Adrenal gland (tissue), 12 donors: ENCODE data around the gene C1R. TPM values are rescaled to one million over a fixed set of nuclear protein-coding genes. Genes with fewer than 3 reads are reported as not detected.

Experiments used
- DNase-seq, 7 donors: peaks; one replicate each; pipeline ENCODE4 v3.0.0-alpha.2; 2019 to 2020
- H3K27ac ChIP-seq, 5 donors: fragments of 200-600 bp; sonication (generic) in 4 of 5; 1 replicate in 3 of 5; 2 replicates in 2 of 5; pipeline versions ENCODE4 v1.5.1 to v1.8.0; 2016 to 2020; ENCODE audit warnings: mild to moderate bottlenecking in 1 of 5
- H3K27me3 ChIP-seq: fragments of 200-600 bp; 2 replicates; pipeline ENCODE4 v1.8.0; 2021
- H3K36me3 ChIP-seq, 2 donors: fragments of 200-600 bp; replicated peaks in 1 of 2; 1 replicate in 1 of 2; 2 replicates in 1 of 2; pipeline versions ENCODE4 v1.5.1 to v1.8.0; 2018 to 2022
- H3K4me1 ChIP-seq, 2 donors: fragments of 200-600 bp; replicated peaks in 1 of 2; 1 replicate in 1 of 2; 2 replicates in 1 of 2; pipeline versions ENCODE4 v1.5.1 to v1.8.0; 2018 to 2021
- H3K4me3 ChIP-seq, 4 donors: fragments of 200-600 bp; sonication (generic) in 3 of 4; one replicate each; pipeline ENCODE4 v1.5.1; 2016 to 2018
- H3K9me3 ChIP-seq, 3 donors: fragments of 200-600 bp; sonication (generic) in 1 of 3; replicated peaks in 1 of 3; 1 replicate in 2 of 3; 2 replicates in 1 of 3; pipeline versions ENCODE4 v1.5.1 to v1.8.0; 2016 to 2021
- POLR2A ChIP-seq, 2 donors: fragments of 450-650 bp; IDR thresholded peaks; one replicate each; pipeline ENCODE4 v1.6.1; 2017; ENCODE audit warnings: antibody characterized with exemption in 2 of 2, mild to moderate bottlenecking in 2 of 2, moderate library complexity in 1 of 2
- WGBS, 4 donors: extraction: QIAGEN DNeasy Blood & Tissue Kit in 2 of 4; methylation state at CpG; one replicate each; pipeline versions ENCODE4 v1.1.5 to v1.1.7; 2013 to 2017; 5-methylcytosine and 5-hydroxymethylcytosine counted together
- intact Hi-C, 2 donors: fragments of 100-400 bp; cut with DNase I; formaldehyde crosslinking; loops; one replicate each; pipeline versions ENCODE4 v1.14.1 to v1.15.0; 2022 to 2023
- polyA plus RNA-seq, 3 donors: library from polyadenylated mRNA; stranded (reverse); fragments of 200-250 nt in 2 of 3; fragments of 350-450 nt in 1 of 3; fragmentation: Illumina TruSeq in 1 of 3; extraction: RNeasy Lipid Tissue Mini Kit (QIAGEN cat#74804) in 1 of 3; gene quantifications; one replicate each; pipeline ENCODE4 v1.2.3, GENCODE V29; 2013 to 2014
- total RNA-seq, 9 donors: library from RNA; depleted of rRNA in 4 of 9; stranded (reverse); fragments of >200 nt in 4 of 9; fragments of 120-200 nt in 1 of 9; fragmentation: NEBNext Ultra II Directional in 1 of 9; extraction: Animal tissue kit (Norgen Biotek cat#: 25700) in 1 of 9; gene quantifications; one replicate each; pipeline versions ENCODE4 v1.1.0 to v1.2.4, GENCODE V29; 2013 to 2023
- TF ChIP-seq, protein P1 (sequence below), 6 experiments: fragments of 450-650 bp in 4 of 6; fragments of 200-600 bp in 2 of 6; sonication (generic) in 1 of 6; IDR thresholded peaks; 1 replicate in 5 of 6; 2 replicates in 1 of 6; pipeline versions ENCODE4 v1.5.1 to v1.8.0; 2016 to 2021; ENCODE audit warnings: antibody characterized with exemption in 6 of 6, mild to moderate bottlenecking in 2 of 6, moderate library complexity in 1 of 6
- donor health status: healthy with polysubstance abuse.
- donor health status: Bipolar disorder and iron deficiency.
- donor health status: DM: yes; HTN: yes; CAD: no.
- donor health status: DM: no; HTN: no; CAD: no.
- donor health status: DM: no; HTN: no; CAD: no.
- donor health status: DM: yes; HTN: yes; CAD: no.

The C1R gene
- total and polyA plus RNA-seq, 12 donors: 10.3 to 1,160 (median 366) TPM

DNA sequence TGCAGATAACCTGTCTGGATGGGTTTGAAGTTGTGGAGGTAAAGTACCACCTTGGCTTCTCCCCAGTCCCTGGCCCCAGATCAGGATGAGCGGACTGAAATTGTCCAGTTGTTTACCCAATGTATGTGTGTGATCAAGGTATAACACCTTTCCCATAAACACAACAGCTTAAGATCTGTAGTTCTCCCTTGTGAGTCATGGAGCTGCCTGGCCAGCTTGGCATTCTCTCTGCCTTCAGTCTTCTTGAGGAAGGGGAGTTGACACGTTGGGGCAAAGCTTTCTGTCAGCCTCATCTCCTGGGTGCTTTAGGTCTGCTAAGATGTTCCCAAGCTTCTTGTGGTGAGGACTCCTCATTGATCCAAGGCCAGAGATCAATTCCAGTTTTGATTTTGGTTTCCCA, 25.6 kb downstream of the C1R start:
- no peaks in the 10 kb centered on the region for H3K27me3 ChIP-seq
- no peaks in the 10 kb centered on the region for H3K9me3 ChIP-seq
- H3K4me3 ChIP-seq: no peak overlapping the region
- H3K27ac ChIP-seq: no peak overlapping the region
- no peaks in the 10 kb centered on the region for H3K36me3 ChIP-seq
- intact Hi-C loops: no loop called here
- TF ChIP-seq, protein P1, sequence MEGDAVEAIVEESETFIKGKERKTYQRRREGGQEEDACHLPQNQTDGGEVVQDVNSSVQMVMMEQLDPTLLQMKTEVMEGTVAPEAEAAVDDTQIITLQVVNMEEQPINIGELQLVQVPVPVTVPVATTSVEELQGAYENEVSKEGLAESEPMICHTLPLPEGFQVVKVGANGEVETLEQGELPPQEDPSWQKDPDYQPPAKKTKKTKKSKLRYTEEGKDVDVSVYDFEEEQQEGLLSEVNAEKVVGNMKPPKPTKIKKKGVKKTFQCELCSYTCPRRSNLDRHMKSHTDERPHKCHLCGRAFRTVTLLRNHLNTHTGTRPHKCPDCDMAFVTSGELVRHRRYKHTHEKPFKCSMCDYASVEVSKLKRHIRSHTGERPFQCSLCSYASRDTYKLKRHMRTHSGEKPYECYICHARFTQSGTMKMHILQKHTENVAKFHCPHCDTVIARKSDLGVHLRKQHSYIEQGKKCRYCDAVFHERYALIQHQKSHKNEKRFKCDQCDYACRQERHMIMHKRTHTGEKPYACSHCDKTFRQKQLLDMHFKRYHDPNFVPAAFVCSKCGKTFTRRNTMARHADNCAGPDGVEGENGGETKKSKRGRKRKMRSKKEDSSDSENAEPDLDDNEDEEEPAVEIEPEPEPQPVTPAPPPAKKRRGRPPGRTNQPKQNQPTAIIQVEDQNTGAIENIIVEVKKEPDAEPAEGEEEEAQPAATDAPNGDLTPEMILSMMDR (IDR thresholded peaks at IDR 0.05): no peak
- TF ChIP-seq POLR2A (IDR thresholded peaks at IDR 0.05): no peak
- 79 to 95% (median 87%) methylated on average over 2 of the region's 2 CpGs for WGBS, 4 donors
- no peaks in the 10 kb centered on the region for H3K4me1 ChIP-seq
- no peak for DNase-seq

DNA sequence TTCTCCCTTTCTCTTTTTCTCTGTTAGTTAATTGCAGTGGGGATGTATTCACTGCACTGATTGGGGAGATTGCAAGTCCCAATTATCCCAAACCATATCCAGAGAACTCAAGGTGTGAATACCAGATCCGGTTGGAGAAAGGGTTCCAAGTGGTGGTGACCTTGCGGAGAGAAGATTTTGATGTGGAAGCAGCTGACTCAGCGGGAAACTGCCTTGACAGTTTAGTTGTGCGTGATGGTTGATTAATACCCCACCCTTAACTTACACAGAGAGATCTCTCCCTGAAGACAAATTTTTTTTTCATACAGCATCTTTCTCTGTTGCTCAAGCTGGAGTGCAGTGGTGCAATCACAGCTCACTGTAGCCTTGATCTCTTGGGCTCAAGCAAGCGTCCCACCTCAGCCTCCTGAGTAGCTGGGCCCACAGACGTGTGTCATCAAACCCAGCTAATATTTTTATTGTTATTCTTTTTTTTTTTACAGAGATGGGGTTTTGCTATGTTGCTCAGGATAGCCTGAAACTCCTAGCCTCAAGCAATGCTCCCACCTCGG, 27.1 kb downstream of the C1R start:
- intact Hi-C loops: no loop called here
- Histone ChIP-seq H3K4me3 (no peak overlapping the region), H3K27me3 (no peaks in the 10 kb centered on the region), H3K4me1 (peaks cover under 1 to 5% of the 10 kb centered on the region in 2 donors), H3K9me3 (no peaks in the 10 kb centered on the region), H3K27ac (no peak overlapping the region), H3K36me3 (no peaks in the 10 kb centered on the region)
- TF ChIP-seq, protein P1 (IDR thresholded peaks at IDR 0.05): no peak
- TF ChIP-seq POLR2A (IDR thresholded peaks at IDR 0.05): no peak
- DNase-seq: no peak
- WGBS, 4 donors: 85 to 89% (median 86%) methylated on average over 7 of the region's 7 CpGs

DNA sequence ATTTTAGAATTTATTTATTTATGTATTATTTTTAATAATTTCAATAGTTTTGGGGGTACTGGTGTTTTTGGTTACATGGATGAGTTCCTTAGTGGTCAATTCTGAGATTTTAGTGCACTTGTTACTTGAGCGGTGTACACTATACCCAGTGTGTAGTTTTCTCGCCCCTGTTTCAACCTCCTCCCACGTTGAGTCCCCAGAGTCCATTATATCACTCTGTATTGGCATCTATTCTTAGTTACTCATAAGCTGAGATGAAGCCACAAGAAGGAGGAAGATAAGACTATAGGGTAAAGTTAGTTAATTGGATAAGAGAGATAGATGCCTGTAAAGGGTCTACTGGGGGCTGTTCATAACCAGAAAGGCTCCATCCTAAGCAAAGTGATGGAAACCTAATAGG, 27.7 kb downstream of the C1R start:
- intact Hi-C loops: no loop called here
- no peak overlapping the region for H3K4me3 ChIP-seq
- H3K9me3 ChIP-seq: no peaks in the 10 kb centered on the region

DNA sequence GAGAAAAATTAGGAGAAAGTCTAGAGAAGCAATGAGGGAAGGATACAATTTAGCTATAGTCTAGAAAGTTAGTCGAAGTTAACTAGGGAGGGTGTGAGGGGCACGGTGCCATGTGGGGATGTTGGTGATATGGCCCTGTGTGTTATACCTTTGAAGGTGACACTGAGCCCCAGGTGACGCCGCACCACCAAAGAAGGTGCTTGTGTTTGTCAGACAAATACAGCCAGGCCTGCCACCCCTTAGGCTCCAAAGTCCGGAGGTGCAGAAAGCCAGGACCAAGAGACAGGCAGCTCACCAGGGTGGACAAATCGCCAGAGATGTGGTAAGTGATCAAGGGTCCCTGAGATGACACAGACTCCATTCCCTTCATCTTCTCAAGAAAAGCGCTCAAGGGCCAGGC, 30.6 kb downstream of the C1R start:
- Histone ChIP-seq H3K4me1 (peaks cover 6 to 13% of the 10 kb centered on the region in 2 donors), H3K9me3 (no peaks in the 10 kb centered on the region), H3K27ac (peak overlapping the region in 2 of 5 donors; percentile 86 to 88), H3K36me3 (no peaks in the 10 kb centered on the region), H3K27me3 (no peaks in the 10 kb centered on the region), H3K4me3 (peak overlapping the region in 1 of 4 donors; percentile 42)
- DNase-seq: no peak
- intact Hi-C loops: no loop called here
- no peak for TF ChIP-seq POLR2A (IDR thresholded peaks at IDR 0.05)
- TF ChIP-seq, protein P1 (IDR thresholded peaks at IDR 0.05): no peak
- 92 to 96% (median 93%) methylated on average over 7 of the region's 7 CpGs for WGBS, 4 donors

More for the DNA sequence above, 27.7 kb downstream of the C1R start:
- Histone ChIP-seq H3K27me3 (no peaks in the 10 kb centered on the region), H3K27ac (no peak overlapping the region), H3K4me1 (peaks cover 6 to 11% of the 10 kb centered on the region in 2 donors), H3K36me3 (no peaks in the 10 kb centered on the region)
- DNase-seq: no peak
- TF ChIP-seq, protein P1 (IDR thresholded peaks at IDR 0.05): no peak
- no peak for TF ChIP-seq POLR2A (IDR thresholded peaks at IDR 0.05)
- 75 to 86% (median 81%) methylated on average over 3 of the region's 3 CpGs for WGBS, 4 donors
